Activated CD4-positive, CD25-positive, alpha-beta regulatory T cell treated with anti-CD3 and anti-CD28 coated beads, Interleukin-2, amount 50 U/mL, for 72 hours (primary cell): ENCODE results near the gene LAMA2.

Experiments
- DNase-seq: peaks from one replicate; pipeline ENCODE4 v3.0.0; 2021

LAMA2 gene

GRCh38 chr6:129398764-129399163 lies 515.8 kb downstream of the LAMA2 start:
- DNase-seq = no peak

- DNase-seq = no peak
Measured at GRCh38 chr6:129402244-129402643, 519.3 kb downstream of the LAMA2 start.

GRCh38 chr6:129411092-129411491 lies 528.2 kb downstream of the LAMA2 start:
- DNase-seq = no peak

GRCh38 chr6:129416337-129416990 lies 533.5 kb downstream of the LAMA2 start:
- DNase-seq = no peak

- no peak for DNase-seq
Measured at GRCh38 chr6:129417416-129418086, 534.6 kb downstream of the LAMA2 start.

- DNase-seq = no peak
Measured at GRCh38 chr6:129419324-129419723, 536.4 kb downstream of the LAMA2 start.

GRCh38 chr6:129426343-129426742 lies 543.4 kb downstream of the LAMA2 start:
- DNase-seq = no peak

- no peak for DNase-seq
Measured at GRCh38 chr6:129429956-129430355, 547.0 kb downstream of the LAMA2 start.

GRCh38 chr6:129432738-129433137 lies 549.8 kb downstream of the LAMA2 start:
- DNase-seq = no peak

- DNase-seq = no peak
Measured at GRCh38 chr6:129434091-129434490, 551.2 kb downstream of the LAMA2 start.

- no peak for DNase-seq
Measured at GRCh38 chr6:129440691-129441090, 557.8 kb downstream of the LAMA2 start.

GRCh38 chr6:129444683-129445082 lies 561.7 kb downstream of the LAMA2 start:
- no peak for DNase-seq

- DNase-seq = no peak
Measured at GRCh38 chr6:129446272-129447197, 563.6 kb downstream of the LAMA2 start.

- no peak for DNase-seq
Measured at GRCh38 chr6:129447198-129447565, 564.2 kb downstream of the LAMA2 start.

- DNase-seq = no peak
Measured at GRCh38 chr6:129448965-129449364, 566.0 kb downstream of the LAMA2 start.

- no peak for DNase-seq
Measured at GRCh38 chr6:129451187-129451586, 568.2 kb downstream of the LAMA2 start.

- DNase-seq = no peak
Measured at GRCh38 chr6:129453073-129453472, 570.1 kb downstream of the LAMA2 start.

- DNase-seq = no peak
Measured at GRCh38 chr6:129454488-129454887, 571.5 kb downstream of the LAMA2 start.

GRCh38 chr6:129455126-129455769 lies 572.3 kb downstream of the LAMA2 start:
- DNase-seq = no peak

- no peak for DNase-seq
Measured at GRCh38 chr6:129460221-129460620, 577.3 kb downstream of the LAMA2 start.

- no peak for DNase-seq
Measured at GRCh38 chr6:129469070-129469662, 586.2 kb downstream of the LAMA2 start.

GRCh38 chr6:129472239-129472638 lies 589.3 kb downstream of the LAMA2 start:
- DNase-seq = no peak

GRCh38 chr6:129473546-129473945 lies 590.6 kb downstream of the LAMA2 start:
- DNase-seq = no peak
